GM18873 (cell line): ENCODE data around the gene MB.
"Not testable (repeated sequence)": the region's sequence is repeated elsewhere in the genome, so short reads cannot be mapped to it uniquely, and the experiment has no call there.

Experiments used
- ATAC-seq: cut with Tn5 transposase; IDR thresholded peaks from one replicate; pipeline ENCODE4 v1.9.1; 2021; ENCODE audit warnings: mild to moderate bottlenecking, moderate library complexity, moderate number of reproducible peaks; ENCODE audit not compliant: unreplicated experiment, low FRiP score

MB gene

GRCh38 chr22:35617137-35617755, at the start of gene MB:
MB (minus strand) TSS chr22:35617329; CDS start chr22:35617257, 72 bp downstream.
- ATAC-seq, result no peak

GRCh38 chr22:35666699-35667098, 49.6 kb upstream of the MB start:
- ATAC-seq, result not testable (repeated sequence)

- ATAC-seq, result no peak
Observed at GRCh38 chr22:35664955-35665587, 47.9 kb upstream of the MB start.

DNA sequence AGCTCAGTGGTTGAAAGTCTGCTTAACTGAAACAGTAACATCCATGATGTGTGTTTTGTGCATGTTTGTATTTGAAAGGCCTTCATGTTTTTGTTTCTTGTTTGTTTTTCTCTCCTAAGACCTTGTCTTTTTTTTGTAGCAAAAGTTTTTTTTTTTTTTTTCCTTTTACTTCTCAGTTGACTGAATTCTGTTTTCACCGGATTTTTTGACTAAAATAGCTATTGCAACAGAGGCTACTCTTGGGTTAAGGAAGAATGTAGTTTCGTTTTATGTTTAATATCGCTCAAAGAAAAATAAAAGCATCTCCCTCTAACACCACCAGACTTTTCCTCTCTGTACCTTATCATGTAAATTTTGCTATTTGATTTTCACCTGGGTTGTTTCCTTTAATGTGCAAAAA, 46.2 kb upstream of the MB start:
- ATAC-seq, result no peak

GRCh38 chr22:35662914-35663313, 45.8 kb upstream of the MB start:
- ATAC-seq, result no peak

DNA sequence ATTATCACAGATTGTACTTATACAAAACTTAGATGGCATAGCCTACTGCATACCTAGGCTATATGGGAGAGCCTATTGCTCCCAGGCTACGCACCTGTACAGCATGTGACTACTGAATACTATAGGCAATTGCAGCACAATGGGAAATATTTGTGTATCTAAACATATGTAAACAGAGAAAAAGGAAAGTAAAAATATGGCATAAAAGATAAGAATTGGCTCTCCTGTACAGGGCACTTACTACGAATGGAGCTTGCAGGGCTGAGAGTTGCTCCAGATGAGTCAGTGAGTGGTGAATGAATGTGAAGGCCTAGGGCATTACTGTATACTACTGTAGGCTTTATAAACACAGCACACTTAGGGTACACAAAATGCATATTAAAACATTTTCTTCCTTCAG, 44.3 kb upstream of the MB start:
- no peak for ATAC-seq

DNA sequence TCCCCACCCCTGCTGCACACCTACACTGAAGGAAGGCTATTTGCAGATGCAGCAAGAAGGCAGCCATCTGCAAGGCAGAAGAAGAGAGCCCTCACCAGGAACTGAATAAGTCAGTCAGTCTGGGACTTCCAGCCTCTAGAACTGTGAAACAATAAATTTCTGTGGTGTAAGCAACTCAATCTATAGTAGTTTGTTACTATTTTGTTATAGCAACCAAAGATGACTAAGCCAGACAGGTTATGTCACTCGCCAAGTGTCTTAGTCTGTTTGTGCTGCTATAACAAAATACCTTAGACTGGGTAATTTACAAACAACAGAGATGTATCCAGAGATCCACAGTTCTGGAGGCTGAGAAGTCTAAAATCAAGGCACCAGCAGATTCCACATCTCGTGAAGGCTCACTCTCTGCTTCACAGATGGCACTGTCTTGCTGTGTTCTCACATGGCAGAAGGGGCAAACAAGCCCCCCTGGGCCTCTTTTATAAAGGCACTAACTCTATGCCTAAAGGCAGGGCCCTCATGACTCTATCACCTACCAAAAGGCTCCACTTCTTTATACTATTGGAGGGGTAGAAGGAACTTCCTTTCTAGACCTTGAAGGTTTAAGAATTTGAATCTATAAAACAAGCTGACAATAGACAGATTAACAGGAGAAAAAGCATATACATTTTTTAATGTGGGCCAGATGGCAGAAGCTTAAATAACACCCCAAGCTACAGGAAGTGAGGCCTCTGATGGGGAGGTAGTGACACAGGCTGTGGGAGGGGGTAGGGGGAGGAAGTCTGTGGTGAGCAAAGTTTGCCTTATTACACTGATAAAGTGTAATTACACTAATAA, 43.4 kb upstream of the MB start:
- no peak for ATAC-seq

DNA sequence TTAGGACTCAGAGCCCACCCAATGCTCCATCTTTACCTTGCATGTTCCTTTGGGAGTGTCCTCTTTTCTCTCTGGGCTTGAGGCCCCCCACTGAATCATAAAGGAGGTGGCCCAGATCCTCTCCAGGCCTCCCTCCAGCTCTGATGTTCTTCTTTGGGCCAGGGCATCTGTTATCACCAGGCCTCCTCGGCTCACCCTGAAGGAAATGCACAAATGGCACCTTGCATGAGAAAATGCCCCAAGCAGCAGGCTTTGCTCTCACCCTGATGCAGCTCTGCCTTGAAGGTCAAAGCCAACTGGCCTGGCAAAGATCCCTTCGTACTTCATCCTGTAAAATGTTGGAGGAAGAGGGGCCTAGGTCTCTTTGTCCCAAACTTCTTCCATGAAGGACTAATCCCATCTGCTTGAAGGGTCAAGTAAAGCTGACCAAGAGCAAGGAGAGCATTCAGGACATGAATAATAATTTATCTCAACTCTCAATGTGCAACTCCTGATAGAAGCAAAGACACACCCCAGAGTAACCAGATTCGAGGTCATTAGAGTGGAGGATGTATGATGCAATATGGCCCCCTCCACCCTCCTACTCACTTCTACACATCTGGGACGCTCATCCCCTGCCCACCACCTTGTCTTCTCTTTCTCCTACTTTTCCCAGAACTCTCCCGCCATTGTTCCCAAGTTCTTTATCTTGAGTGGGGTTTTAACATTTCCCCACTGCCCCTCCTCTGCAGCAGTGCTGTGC, 40.6 kb upstream of the MB start:
- ATAC-seq, result no peak

DNA sequence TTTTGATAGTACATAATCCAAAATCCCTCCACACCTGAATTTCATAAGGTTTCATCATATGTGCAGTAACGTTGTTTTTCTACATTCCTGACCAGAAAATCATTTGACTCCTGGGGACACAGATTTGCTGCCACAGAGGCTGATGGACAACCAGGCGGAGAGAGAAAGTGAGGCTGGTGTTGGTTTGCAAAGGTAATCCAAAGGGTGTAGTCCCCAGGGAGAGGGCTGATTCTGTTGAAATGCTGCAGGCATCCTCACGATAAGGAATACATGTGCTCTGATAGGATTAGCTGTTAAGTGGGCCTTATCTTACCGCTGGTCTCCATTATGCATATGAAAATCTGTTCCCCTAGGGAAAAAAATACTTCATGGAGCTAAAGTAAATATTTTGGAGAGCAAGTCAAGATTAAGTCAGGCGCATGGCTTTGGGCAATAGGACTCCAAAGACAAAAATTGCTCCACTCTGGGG, 39.2 kb upstream of the MB start:
- no peak for ATAC-seq

GRCh38 chr22:35653824-35654223, 36.7 kb upstream of the MB start:
- ATAC-seq, result no peak

DNA sequence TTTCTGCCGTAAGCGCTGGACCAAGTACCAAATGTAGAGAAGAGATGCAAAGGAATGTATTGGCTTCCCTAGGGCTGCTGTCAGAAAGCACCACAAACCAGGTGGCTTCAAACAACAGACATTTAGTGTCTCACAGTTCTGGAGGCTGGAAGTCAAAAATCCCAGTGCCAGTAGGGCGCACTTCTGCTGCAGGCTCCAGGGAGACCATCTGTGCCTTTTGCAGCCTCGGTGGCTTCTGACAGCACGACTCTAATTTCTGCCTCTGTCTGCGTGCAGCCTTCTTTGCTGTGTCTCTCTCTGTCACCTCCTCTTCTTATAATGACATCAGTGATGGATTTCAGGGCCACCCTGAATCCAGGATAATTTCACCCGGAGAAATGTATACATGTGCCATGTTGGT, 34.0 kb upstream of the MB start:
- no peak for ATAC-seq

DNA sequence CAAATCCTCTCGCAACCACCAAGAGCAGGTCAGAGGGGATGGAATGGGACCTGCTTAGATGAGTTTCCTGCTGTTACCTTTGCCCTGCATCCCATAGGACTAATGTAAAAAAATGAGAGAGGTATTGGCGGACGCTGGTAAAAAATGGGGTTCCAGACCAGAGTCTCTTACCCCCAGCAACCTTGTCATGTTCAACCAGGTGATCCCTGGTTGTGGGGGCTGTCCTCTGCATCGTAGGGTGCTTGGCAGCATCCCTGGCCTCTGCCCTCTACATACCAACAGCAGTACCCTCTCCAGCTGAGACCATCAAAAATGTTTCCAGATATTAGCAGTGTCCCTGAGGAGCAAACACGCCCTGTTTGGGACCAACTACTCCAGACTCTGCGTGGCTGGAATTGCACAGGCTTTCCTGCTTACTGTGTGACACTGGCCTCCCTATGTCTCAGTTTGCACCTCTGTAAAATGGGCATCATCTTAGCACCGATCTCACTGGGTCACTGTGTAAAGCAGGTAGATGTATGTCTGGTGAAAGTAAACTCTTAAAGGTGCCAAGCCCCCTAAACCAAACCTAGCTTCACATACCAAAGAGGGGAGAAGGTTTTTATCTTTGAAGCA, 32.6 kb upstream of the MB start:
- no peak for ATAC-seq

GRCh38 chr22:35649026-35649553, 32.0 kb upstream of the MB start:
- ATAC-seq, result no peak

DNA sequence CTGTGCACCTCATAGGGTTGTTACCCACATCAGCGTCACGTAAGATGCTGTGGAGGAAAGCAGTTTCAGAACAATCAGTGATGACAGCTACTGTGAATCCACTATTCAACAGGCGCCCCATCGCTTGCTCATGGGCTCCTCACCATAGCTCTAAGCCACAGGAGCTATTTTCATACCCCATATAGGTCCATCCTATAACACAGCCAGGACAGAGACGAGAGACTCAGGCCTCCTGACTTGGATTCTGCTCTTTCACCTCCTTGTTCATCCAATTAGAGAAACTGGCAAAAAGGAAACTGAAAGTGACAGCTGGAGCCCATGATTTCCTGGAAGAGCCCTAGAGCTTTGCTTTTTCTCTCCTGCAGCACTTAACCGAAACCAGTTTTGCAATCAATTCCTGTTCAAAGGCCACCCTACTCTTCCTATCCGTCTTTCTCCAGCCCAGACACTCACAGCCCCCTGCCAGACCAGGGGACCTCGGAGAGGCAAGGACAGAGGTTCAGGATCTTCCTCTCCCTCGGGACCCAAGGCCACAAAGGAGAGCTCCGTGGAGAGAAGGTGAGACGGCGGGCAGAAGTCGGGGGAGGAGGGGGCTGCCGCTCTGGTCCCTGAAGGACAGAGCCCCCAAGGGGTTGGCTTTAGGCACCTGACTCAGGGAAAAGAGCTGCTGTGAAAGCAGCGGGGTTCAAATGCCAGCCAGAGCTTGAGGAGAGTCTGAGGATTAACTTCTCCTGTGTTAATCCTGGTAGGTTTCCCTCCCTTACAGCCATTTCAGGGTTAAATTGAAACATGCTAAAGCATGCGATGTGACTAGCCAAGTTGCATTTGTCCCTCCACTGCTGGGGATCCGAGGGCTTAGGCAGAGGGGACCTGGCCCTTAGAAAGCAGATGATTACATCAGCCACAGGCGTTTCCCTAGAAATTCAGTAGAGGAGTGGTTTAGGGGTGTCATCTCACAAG, 31.2 kb upstream of the MB start, which contains the start of gene APOL6:
APOL6 (plus strand) TSS at position 381 of the 960 bp plus-strand sequence. CDS start 7,980 bp downstream, outside the sequence.
- peak; percentile 55 for ATAC-seq

GRCh38 chr22:35645646-35646045, 28.5 kb upstream of the MB start:
- no peak for ATAC-seq

DNA sequence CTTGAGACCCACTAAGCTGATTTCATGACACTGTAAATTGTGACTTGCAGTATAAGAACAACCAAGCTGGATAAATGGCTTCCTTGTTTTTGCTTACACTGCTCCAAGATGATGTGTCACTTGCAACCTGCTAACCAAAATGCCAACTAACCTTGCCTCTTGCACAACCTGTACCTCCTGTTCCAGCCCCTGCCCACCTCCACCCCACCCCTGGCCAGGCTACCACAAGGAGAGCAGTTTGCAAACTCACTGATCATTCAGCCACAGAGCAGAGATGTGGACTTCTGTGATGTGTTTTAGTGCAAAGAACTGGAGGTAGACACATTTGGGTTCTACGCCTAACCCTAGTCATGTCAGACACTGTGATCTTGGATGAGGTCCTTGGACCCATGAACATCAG, 26.9 kb upstream of the MB start:
- ATAC-seq, result no peak

DNA sequence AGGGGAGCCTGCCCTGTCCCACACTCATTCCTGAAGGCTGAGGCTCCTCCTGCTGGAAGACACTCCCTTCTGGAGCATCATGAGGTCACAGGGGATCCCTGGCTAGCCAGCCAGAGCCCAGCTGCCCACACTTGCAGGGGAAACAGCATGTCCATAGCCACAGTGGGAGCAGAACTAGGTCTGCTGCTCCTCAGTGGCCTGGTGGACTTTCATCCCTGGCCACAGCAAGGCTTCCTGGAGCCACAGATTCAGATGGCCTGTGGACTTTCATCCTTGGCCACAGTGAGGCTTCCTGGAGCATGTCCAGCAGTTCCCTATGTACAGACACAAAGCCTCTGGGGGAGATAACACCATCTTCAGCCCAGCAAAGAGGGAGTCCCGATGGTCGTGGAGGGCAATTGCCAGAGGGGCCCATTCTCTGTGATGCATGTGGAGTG, 25.2 kb upstream of the MB start:
- ATAC-seq, result no peak

- ATAC-seq, result no peak
Observed at GRCh38 chr22:35641494-35642120, 24.5 kb upstream of the MB start.
